Inflammatory macrophage treated with lipopolysaccharide for 1 hour (primary cell): Measurements from ENCODE around the gene SGMS1.

ENCODE experiments used
- DNase-seq, 2 donors: peaks; one replicate each; pipeline ENCODE4 v3.0.0-alpha.2; 2020 to 2022

SGMS1 gene

DNA sequence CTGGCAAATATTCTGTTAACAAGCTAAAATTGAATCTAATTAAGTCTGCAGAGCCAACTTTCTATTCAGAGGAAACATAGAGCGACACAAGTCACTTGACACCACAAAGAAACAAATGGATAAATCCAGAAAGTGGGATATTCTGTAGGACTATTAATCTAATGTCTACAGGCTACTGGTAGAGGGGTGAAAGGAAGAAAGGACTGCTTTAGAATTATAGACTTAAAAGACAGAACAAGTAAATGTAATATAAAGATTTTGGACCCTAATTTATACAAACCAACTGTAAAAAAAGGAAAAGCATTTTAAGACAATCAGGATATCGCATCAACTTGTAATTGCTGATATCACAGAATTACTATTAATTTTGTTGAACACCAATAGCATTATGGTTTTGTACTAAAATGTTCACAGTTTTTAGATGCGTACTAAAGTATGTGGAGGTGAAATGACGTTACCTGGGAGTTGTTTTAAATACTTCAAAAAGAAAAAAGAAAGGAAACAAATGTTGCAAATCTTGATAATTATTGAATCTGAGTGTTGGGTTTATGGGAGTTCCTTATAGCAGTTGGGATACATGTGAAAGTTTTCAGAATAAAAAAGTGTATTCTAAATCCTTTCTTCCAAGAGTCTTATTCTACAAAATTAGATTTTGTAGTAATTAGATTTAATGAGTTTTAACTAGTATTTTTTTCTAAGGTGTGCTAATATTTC, 298.9 kb downstream of the SGMS1 start:
- DNase-seq, result no peak

DNA sequence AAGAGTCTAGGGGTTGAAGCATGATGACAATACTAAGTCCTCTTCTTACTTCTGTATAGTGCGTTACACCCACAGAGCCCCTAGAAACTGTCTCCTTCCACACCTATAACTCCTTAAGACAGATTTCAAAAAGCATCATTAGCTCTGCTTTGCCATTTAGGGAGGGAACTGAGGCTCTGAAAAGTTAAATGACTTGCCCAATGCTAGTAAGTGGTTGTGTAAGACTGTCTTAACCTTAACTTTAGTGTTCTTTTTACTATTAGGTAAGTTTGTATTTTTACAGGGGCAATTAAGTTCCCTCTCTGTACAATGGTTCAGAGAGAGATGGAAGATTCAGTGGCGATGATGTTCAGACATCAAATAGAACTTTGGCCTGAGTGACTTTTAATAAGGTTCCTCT, 299.7 kb downstream of the SGMS1 start:
- DNase-seq, result peak; percentile 72 to 76

DNA sequence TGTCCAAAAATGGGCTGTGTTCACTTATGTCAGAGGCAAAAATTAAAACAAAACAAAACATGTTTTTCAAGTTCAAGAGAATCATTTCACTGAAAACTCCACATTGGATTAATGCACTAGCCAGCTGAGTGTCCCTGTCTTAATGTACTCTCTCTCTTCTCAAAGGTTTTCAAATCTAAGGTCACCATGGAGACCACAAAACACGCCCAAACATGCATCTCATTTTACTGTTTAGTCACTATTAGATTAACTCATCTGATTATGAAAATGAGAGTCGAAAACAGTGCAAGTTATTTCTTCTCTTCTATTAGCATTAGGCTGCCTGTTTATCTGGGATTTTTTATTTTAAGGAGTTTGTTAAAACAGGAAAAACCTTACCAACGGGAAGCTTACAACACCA, 301.7 kb downstream of the SGMS1 start:
- DNase-seq, result peak; percentile 75 to 79

DNA sequence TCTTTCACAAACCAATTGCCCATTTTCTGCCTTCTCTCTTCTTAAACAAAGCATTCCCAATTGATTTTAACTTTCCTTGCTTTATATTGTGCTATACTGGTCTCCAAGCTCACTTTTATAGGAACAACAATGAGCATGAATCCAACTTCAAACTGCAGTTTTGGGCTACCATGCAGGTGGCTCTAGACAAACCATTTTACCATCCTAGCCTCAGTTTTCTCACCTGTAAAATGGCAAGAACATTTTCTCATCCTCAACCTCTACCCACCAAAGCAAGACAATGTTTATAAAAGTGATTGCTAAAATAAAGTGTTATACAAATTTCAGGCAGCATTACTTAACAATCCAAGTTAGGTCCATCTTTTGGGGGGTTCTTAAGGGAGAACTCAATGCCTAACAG, 305.6 kb downstream of the SGMS1 start:
- DNase-seq, result no peak

DNA sequence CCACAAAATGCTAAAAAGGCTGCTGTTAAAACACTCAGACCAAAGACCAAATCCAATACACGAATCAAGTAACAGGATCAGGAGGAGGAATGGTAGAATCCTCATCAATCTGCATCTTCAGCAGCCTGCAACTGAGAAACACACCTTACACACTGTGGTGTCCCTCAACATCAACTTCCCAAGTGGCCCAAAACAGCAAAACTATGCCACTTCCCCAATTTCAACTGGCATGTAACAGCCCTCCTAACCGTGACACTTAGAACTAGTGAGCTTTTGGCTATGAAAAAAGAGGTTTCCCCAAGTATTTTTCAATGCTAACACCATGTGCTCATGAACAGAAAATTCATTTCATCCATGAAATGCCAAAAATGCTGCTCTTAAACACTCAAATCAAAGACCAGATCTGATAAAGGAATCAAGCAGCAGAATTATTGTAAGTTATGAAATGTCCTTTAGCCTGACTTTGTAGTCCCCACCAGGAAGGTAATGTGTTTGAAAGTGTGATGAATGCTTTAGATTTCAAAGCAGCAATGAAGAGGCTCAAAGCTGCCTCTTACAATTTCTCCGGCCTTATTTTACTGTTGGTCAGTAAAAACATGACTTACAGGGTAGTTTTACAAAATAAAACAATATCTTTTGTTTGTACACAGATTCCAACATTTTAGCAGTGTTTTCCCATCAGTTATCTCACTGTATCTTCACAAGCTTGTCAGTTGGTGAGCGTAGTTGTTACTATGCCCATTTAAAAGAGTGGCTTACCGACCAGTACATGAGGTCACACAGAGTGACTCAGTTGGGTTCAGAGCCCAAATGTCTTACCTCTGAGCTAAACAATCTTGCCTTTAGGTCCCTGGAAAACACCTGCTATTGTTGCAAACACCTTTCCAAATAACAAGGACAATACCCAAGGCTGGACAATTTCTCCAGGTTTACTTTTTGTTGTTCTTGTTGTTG, 306.8 kb downstream of the SGMS1 start:
- DNase-seq, result no peak

DNA sequence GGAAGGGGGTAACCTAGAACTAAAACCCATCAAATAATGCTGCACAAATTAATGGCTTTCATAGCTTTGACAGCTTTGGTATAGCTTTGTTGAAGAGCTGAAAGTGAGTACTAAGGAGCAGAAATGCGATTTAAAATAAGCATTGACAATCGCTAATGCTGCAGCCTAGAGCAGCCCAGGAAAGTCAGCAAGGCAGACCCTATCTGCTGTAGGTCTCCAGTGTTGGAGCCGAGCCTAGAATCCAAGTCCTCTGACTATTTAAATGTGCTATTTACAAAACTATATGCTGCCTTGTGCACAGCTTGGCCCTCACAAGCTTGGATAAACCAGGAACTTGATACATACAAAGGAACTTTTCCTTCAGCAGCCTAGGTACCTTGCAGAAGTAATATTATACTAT, 307.6 kb downstream of the SGMS1 start:
- DNase-seq, result no peak

DNA sequence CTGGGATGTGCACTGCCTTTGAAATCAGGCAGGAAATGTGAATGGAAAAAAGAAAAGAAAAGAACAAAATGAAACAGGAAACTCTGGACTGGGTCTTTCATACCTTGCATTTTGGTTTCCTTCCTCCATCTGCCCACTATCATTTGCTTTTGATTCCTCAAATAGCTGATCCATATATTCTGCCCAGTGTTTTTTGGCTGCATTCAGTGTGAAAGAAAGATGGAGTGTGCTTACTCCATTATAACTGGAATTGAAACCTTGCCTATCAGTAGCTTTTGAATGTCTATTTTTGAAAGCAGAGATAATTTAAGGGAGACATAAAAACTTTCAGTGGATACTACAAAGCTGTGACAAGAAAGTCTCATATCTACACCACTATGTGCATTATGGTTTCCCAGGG, 308.3 kb downstream of the SGMS1 start:
- DNase-seq, result no peak

DNA sequence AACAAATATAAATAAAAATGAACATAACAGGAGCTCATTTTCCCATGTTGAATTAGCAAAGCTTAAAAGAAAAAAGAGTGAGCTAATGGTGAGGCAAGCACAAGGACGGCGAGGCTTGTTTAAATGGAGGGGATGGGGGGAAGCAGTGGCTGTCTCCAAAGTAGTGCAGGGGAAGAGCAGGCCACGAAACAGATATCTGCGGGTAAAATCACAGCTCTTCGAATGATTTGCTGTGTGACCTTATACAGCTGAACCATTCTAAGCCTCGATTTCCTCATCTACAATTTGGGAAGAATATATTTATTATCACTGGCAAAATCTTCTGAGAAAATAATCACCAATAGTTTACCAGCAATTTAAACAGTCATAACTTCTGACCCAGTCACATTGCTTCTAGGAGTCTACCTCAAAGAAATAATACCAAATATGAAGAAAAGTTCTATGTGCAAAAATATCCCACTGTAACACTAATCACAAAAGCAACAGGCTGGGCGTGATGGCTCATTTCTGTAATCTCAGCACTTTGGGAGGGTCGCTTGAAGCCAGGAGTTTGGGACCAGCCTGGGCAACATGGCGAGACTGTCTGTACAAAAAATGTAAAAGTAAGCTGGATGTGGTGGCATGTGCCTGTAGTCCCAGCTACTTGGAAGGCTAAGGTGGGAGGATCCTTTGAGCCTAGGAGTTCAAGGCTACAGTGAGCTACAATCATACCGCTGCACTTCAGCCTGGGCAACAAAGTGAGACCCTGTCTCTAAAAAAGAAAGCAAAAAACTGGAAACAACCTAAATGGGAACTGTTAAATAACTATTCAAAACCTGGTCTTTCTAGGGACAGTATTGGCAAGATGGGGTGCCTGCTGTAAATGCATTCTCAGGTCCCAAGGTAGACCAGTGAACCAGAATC, 309.3 kb downstream of the SGMS1 start:
- DNase-seq, result no peak

DNA sequence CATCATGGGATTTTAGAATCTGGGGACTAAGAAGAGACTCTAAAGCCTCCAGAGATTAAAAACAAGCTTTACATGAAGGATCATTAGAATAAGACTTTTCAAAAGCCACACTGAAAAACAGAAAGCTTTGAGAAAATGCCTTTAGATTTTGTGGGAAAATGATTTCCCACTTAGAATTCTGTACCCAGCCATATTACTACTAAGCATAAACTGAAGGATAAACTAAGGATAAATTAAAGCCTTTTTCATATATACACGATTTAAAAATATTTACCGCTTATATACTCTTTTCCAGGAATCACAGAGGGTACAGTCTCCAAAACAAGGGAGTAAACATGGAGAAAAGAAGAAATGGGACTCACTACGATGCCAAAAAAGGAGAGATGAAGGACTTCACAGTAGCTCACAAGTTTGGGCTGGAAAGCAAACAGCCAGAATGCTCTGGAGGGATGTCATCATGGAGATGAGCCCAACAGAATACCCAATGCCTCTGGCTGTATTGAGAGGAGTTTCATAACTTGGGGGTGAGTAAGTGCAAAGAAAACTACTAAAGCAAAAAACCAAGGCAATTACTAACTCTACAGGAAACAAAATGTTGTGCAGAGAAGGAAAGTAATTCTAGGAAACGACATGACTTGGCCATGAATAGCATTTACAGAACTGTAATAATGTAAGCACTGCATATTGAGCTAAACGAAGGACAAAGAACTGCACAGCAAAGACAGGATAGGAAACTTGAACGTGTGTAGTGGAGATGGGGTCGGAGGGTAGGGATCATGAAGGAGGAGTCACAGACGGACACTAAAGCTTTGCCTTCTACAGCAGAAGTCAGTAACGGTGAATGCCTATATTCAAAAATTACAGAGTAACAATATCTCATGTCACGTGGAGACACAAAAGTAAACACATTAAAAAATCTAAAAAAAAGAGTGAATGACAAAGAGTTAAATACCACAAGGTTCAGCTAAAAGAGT, 311.0 kb downstream of the SGMS1 start:
- peak; percentile 26 to 51 for DNase-seq

DNA sequence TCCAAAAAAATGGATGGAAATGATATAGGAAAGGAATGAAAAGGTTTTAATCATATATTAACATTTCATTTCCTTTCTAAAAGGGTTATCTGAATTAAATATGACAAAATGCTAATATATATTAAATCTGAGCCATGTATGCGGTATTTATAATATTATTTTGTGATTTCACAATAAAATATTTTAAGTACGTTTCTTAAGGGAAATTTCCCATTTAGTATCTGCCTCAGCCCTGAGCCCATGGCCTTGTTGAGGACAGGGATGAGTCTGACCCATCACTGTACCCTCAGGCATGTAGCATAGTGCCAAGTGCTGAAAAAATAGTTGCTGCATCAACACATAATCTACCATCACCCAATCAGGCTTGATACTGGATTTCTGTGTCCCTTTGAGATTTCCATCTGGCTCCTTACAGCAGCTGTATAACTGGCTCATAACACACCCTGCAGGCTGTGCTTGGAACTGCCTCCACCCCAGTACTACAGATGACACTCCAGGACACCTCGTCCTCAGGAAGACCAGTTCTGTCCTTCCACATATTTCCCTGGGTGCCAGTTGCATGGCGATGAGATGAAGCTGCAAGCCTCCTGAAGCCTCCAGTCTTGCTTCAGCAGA, 313.1 kb downstream of the SGMS1 start:
- peak; percentile 17 to 67 for DNase-seq

DNA sequence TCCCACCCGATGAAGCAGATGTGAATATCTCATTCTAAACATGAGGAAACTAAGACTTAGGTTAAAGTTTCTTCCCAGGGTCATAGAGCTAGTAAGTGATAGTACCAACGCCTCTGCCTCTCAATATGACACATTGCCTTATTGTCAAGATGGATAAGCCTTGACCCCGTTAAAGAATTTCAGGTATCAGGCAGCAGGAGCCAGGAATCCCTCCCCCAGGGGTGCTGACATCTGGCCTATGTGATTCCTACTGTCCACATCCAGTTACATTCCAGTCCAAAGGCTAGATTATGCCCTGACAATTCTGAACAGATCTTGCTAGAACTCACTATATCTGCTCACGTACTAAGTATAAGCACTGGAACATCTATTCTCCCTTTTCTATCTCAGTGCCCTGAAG, 314.4 kb downstream of the SGMS1 start:
- DNase-seq, result no peak

DNA sequence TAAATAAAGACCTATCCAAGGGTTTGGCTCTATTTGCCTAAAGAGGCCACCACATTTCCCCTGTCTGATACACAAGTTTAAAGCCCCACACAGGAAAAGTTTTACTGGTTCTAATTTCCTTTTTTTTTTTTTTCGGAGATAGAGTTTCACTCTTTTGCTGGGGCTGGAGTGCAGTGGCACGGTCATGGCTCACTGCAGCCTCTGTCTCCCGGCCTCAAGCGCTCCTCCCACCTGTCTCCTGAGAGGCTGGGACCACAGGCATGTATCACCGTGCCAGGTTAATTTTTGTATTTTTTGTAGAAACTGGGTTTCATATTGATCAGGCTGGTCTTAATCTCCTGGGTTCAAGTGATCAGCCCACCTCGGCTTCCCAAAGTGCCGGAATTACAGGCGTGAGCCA, 319.1 kb downstream of the SGMS1 start:
- no peak for DNase-seq

DNA sequence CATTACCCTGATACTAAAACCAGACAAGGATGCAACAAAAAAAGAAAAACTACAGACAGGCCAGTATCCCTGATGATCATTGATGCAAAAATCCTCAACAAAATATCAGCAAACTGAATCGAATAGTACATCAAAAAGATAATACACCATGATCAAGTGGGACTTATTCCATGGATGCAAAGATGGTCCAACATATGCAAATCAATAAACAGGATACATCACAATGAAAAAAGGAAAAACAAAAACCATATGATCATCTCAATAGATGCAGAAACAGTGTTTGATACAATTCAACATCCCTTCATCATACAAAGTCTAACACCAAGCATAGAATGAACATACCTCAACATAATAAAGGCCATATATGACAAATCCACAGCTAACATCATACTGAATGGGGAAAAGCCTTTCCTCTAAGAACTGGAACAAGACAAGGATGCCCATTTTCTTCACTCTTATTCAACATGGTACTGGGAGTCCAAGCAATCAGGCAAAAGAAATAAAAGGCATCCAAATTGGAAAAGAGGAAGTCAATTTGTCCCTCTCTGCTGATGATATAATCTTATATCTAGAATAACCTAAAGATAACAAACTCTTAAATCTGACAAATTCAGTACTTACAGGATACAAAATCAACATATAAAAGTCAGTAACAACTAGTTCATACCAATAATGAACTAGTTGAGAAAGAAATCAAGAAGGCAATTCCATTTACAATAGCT, 323.6 kb downstream of the SGMS1 start:
- no peak for DNase-seq

DNA sequence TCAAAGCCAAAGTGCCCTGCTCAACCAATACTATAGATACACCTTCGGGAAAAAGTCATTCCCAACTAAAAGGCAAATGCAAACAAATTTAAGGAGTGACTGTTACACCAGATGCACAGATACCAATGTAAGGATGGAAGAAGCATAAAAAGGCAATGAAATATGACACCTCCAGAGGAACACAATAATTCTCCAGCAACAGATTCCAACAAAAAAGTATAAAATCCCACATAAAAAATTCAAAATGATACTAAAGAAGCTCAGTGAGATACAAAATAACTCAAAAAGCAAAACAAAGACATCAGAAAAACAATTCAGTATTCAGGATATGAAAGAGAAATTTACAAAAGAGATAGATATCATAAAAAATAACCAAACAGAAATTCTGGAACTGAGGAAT, 328.4 kb downstream of the SGMS1 start:
- DNase-seq, result no peak

DNA sequence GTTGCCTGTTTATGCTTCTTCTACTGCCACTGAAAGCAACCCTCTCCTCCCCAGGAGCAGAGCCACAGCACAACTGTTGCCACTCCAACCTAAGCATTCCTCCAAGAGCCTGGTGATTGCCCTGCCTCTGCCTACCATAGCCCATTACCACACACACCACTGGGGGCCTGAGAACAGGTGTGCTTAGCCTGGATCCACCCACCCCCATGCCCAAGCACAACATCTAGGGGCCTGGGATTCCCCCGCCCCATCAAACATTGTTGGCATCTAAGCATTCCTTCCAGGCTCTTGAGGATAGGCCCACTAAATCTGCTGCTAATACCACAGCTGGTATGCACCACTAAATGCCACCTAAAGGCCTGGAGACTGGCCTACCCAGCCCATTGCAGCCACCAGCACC, 329.2 kb downstream of the SGMS1 start:
- DNase-seq, result no peak

DNA sequence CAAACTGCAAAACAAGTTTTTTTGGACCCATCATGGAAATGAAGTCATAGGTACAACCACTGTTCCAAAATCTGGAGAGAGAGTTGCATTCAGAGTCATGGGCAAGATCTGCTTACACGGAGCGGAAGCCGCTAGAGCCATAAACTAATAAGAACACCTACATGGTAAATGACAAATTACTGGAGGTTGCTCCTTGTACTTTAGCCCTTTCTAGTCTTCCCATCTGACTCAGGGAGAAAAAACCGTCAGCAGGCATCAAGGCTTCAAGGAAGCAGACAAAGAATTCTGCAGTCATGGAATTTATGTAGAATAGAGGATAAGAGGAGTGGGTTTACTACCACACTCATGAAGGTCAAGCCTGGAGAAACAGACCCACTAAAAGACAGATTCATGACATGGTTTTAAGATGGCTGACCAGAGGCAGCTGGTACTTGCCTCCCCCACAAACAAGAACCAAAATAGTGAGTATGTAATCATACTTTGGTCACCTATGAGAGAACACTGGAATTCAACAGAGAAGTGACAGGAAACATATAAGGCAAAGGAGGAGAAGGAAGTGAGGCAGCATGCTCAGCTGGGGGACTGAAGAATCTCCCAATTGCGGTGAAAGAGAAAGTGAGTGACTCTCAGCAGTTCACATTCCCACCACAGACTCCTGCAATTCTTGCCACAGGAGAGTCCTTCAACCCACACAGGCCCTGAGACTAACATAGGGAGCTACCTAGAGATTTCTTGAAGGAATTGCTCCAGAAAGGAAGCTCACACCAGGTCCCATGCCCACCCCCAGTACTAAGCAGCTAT, 330.0 kb downstream of the SGMS1 start:
- peak; percentile 26 to 61 for DNase-seq

DNA sequence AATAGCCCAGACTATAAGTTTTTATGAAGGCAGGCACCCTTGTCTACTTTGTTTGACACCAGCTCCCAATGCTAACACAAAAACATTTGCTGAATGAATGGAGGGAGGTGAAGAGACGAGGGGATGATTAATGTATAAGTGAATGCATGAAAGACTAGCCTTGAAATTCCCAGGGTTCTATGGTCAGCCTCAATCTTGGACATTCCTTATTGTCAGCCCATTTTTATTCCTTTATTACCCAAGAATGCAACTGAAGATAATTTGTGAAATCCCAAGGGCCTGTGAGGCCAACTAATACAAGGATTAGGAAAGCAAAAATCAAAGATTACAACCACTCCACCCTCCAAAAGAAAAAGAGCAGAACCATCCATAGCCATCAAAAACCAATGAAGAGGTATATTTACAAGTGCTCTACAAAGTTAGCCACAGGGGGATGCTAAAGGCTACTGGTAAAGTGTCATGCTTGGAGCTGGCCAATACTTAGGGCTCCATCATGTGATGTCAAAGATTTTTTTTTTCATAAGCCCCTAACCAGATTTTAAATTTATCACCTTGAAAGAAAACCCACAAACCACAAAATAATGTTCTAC, 332.4 kb downstream of the SGMS1 start:
- peak; percentile 35 to 44 for DNase-seq

DNA sequence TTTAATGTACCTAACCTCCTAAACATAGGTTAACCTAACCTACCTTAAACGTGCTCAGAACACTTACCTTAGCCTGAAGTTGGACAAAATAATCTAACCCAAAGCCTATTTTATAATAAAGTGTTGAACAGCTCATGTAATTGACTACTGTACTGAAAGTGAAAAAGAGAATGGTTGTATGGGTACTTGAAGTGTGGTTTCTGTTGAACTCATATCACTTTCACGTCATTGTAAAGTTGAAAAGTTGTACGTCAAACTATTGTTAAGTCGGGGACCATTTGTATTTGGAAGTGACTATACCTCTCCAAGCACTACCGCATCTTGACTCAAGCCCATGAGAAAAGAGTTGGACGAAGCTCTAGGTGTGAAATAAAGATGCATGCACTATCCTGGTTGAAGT, 334.6 kb downstream of the SGMS1 start:
- DNase-seq, result no peak
